GM20431 (cell line): Measurements from ENCODE around the gene TDP1.

Experiments
- in situ Hi-C: fragments of 300-500 bp; cut with MseI, MboI; formaldehyde crosslinking; loops from one replicate; pipeline ENCODE4 v1.15.0; 2020; ENCODE audit warnings: low sequenced_read_pairs; ENCODE audit not compliant: unreplicated experiment

Gene TDP1

DNA sequence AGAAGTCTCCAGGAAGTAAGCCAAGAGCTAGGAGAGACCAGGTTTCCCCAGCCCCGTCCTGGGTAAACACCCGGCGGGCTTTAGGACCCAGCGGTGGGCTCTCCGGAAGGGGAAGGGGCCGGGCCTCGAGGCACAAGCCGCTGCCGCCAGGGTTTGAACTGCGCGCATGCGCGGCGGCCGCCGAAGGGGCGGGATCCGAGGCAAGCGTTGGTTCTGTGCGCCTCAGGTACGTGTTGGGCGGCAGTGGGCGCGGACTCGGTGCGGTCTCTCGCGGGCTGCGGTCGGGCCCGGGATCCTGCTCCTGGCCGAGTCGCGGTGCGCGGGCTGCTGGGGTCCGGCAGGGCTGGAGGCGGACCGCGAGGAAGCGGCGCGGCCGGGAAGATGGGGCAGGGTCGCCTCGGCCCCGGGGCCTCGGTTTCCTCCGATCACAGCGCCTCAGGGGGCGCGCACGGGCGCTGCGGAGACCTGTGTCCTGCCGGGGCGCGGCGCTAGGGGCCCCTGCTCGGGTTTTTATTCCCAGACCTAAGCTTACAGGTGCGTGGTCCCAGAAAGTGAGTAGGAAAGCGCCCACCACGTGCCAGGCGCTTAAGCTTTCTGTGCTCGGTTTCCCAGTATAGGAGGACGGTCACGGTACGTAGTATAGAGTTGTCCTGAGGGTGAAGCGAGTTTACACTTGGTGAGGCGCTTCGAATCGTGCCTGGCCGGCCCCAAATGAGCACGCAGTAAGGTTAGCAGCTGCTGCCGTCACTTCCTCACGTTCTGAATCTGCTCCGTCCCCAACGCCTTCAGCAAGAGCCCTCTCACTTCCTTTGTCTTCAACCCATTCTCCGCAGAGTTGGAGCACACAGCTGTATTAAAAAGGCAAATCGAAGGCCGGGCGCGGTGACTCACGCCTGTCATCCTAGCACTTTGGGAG is at the start of gene TDP1:
Gene TDP1, plus strand, starts transcription at position 183 of the 916 bp plus-strand sequence. CDS start 7,188 bp downstream, outside the sequence.
- in situ Hi-C loops = no loop called here

- in situ Hi-C loops = no loop called here
These were observed 49.7 kb upstream of the TDP1 start for GRCh38 chr14:89906000-89906399.

GRCh38 chr14:89907655-89908054 is 48.1 kb upstream of the TDP1 start:
- in situ Hi-C loops = no loop called here

DNA sequence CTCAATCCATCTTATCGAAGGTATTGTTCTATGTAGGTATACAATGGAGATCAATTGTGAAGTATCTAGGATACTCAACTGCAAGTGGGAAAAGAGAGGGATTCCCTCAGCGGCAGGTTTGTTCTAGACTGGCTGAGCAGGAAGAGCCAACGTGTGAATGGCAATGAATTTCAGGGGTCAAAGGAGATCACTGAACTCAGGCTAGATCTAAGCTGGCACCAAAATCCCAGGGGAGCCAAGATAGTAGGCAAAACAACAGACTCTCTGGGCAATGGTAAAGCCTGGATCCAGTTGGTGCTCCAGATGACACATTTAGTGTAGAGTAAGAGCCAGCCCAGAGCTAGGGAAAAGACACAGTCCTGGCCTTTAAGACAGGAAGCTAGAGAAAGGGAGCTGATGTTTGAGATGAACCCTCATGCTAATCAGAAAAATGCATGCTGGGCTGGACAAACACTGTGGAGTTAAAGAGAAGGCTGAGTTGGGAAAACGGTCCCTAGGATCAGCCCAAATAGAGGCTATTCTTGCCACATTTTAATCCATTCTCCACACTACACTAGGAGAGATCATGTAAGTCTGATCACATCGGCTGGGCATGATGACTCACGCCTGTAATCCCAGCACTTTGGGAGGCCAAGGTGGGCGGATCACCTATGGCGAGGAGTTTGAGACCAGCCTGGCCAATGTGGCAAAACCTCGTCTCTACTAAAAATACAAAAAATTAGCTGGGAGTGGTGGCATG is 46.8 kb upstream of the TDP1 start:
- in situ Hi-C loops = no loop called here

- in situ Hi-C loops = no loop called here
These were observed 46.1 kb upstream of the TDP1 start for GRCh38 chr14:89909586-89909985.

- in situ Hi-C loops = loop anchor here (10.0 kb wide), 1 partner anchor 886 kb away; no protein-coding TSS in a partner anchor
These were observed 45.1 kb upstream of the TDP1 start for GRCh38 chr14:89910691-89911009.

DNA sequence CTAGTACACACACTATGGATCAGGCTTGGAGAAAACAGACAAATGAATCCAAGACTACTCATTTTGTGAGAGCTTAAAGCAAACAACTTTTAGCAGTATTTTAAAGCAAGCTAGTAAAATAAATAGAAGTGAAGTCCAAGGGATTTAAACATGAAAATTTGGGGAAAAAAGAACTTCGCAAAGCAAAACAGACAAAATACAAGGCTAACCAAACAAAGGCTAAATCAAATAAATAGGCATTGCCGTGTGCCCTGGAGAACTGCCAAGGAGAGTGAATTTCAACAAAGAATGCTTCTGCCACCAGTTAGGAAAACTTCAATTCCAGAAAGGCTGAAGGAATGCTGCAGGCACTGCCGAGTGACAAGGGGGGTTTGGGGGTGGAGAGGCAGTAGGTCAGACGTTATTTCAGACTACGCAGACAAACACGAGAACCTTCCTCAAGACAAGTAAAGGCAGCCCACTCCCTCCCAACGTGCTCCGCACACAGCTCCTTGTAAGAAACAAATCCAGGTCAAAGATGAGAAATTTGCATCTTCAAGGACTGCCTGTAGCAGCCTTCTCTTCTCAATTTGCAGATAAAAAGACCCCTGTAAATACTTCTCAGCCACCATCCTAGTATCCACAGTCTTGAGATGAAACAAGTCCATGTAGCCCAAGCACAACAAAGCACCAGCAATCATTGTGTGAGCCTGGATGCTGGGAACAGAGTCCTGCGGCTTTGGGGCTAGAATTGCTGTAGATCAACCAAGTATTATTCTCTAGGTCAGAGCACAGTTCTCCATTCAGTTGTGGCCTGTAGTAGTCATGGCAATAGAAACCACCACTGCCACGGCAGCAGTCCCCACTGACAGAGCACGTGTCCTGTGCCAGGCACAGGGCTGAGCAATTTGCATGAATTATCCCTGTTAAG is 44.5 kb upstream of the TDP1 start:
- in situ Hi-C loops = loop anchor here (10.0 kb wide), 1 partner anchor 886 kb away; no protein-coding TSS in a partner anchor

- in situ Hi-C loops = loop anchor here (10.0 kb wide), 1 partner anchor 887 kb away; no protein-coding TSS in a partner anchor
These were observed 43.5 kb upstream of the TDP1 start for GRCh38 chr14:89912221-89912620.

GRCh38 chr14:89912667-89913211 is 43.0 kb upstream of the TDP1 start:
- in situ Hi-C loops = loop anchor here (10.0 kb wide), 1 partner anchor 888 kb away; no protein-coding TSS in a partner anchor

GRCh38 chr14:89915114-89915878 is 40.4 kb upstream of the TDP1 start:
- in situ Hi-C loops = loop anchor here (10.0 kb wide), 1 partner anchor 890 kb away; no protein-coding TSS in a partner anchor

GRCh38 chr14:89918721-89919120 is 37.0 kb upstream of the TDP1 start:
- in situ Hi-C loops = loop anchor here (10.0 kb wide), 1 partner anchor 894 kb away; no protein-coding TSS in a partner anchor

DNA sequence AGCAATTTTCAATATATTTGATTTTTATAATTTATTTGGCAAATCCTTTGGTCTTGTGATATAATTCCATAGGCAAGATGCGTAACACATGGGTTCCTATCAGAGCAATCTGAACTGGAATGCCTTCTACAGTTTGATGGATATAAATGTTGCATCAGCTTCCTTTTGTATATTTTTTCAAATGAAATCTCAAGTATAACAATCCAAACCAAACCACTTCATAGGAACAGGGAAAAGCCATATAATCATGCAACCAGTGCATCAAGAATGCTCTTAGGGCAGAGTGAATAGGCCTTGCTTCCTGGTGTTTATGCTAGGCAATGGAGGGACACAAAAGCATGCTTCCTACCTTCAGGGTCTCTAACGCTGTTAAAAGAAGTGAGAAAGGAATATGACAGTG is 35.7 kb upstream of the TDP1 start:
- in situ Hi-C loops = no loop called here

- in situ Hi-C loops = no loop called here
These were observed 34.4 kb upstream of the TDP1 start for GRCh38 chr14:89921346-89921745.

GRCh38 chr14:89922031-89922907 is 33.5 kb upstream of the TDP1 start:
- in situ Hi-C loops = no loop called here

GRCh38 chr14:89924268-89924667 is 31.5 kb upstream of the TDP1 start:
- in situ Hi-C loops = no loop called here

- in situ Hi-C loops = loop anchor here (25.0 kb wide), 1 partner anchor 311 kb away; no protein-coding TSS in a partner anchor
These were observed 29.0 kb upstream of the TDP1 start for GRCh38 chr14:89926694-89927093.

DNA sequence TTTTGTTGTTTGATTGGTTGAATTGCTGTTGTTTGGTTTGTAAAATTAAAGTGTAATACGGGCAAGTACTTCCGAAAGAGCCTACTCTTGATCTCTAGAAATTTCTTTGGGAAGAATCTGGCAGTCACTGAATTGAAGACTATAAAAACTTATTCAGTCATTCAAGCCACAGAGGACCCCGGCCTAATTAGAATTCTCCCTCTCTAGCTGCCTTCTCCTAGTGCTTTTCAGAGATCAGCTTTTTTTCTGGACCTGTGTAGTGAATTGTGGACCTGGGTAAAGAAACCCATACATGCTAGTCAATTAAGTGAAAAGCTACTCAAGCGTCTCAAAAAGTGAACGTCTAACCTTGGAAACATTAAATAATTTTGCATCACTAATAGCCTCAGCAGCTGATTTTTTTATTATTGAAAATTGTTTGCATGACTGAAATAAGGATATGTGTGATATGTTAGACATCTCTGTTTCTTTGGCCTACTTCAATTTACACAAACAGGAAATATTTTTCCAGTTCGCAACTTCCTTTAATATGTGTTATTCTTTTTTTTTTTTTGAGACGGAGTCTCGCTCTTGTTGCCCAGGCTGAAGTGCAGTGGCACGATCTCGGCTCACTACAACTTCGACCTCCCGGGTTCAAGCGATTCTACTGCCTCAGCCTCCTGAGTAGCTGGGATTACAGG is 28.4 kb upstream of the TDP1 start:
- in situ Hi-C loops = loop anchor here (25.0 kb wide), 1 partner anchor 310 kb away; no protein-coding TSS in a partner anchor
